HCT116 (cell line): ENCODE results near the gene KHDRBS1.

Experiments used
- CTCF ChIP-seq, 3 experiments: fragments of 200-600 bp in 1 of 3; sonication (generic) in 1 of 3; IDR thresholded peaks in 2 of 3; conservative IDR thresholded peaks in 1 of 3; 2 replicates each; pipeline ENCODE4 v1.5.1; 2012 to 2017; ENCODE audit warnings: low read depth in 2 of 3, low read length in 2 of 3, antibody characterized with exemption in 1 of 3, borderline replicate concordance in 1 of 3, control low read depth in 1 of 3, mild to moderate bottlenecking in 1 of 3, mixed read lengths in 1 of 3, mixed run types in 1 of 3, moderate library complexity in 1 of 3; ENCODE audit not compliant: insufficient read depth in 1 of 3
- ELF1 ChIP-seq: IDR thresholded peaks from 2 replicates; pipeline ENCODE4 v1.6.1; 2012; ENCODE audit warnings: low read depth, borderline replicate concordance
- EZH2 ChIP-seq: fragments of 200-600 bp; sonication (generic); IDR thresholded peaks from 2 replicates; pipeline ENCODE4 v1.6.1; 2017; ENCODE audit warnings: antibody characterized with exemption, mixed run types
- JUND ChIP-seq: IDR thresholded peaks from 2 replicates; pipeline ENCODE4 v1.6.1; 2012
- POLR2A ChIP-seq: IDR thresholded peaks from 2 replicates; pipeline ENCODE4 v1.7.0; 2011; ENCODE audit warnings: borderline replicate concordance; ENCODE audit not compliant: insufficient read depth, insufficient read length; ENCODE audit errors: extremely low read depth
- RAD21 ChIP-seq: IDR thresholded peaks from 2 replicates; pipeline ENCODE4 v1.6.1; 2012; ENCODE audit warnings: low read depth, mild to moderate bottlenecking
- SP1 ChIP-seq: IDR thresholded peaks from 2 replicates; pipeline ENCODE4 v1.6.1; 2012; ENCODE audit warnings: low read depth

GRCh38 chr1:32044234-32044633 is 30.6 kb downstream of the KHDRBS1 start:
- TF ChIP-seq RAD21 (no peak), CTCF (IDR thresholded peaks at IDR 0.05 in 2 of 3, conservative IDR thresholded peaks at IDR 0.05 in 1 of 3; ENCODE audit: borderline replicate concordance in 1 of 3, insufficient read depth in 1 of 3, low read depth in 2 of 3, low read length in 2 of 3) (no peak), POLR2A (no peak), ELF1 (no peak), SP1 (no peak), JUND (no peak), EZH2 (no peak)
